DOHH2 (cell line): ENCODE data around the gene AP1M2.

Experiments used
- H3F3A ChIP-seq: fragments of 200-600 bp; sonication (generic), shearing (Covaris generic); 2 replicates; pipeline ENCODE4 v1.6.0; 2016; ENCODE audit warnings: antibody characterized with exemption, mild to moderate bottlenecking; ENCODE audit not compliant: control insufficient read depth, insufficient read depth
- H3K27ac ChIP-seq: fragments of 200-600 bp; sonication (generic); 2 replicates; pipeline ENCODE4 v1.5.1; 2014; ENCODE audit warnings: low read depth, mild to moderate bottlenecking, low read length, moderate library complexity
- H3K27me3 ChIP-seq: fragments of 200-600 bp; sonication (generic); 2 replicates; pipeline ENCODE4 v1.6.1; 2014; ENCODE audit warnings: mild to moderate bottlenecking, low read length, mixed read lengths; ENCODE audit not compliant: control insufficient read depth
- H3K36me3 ChIP-seq: fragments of 200-600 bp; sonication (generic); 2 replicates; pipeline ENCODE4 v1.6.1; 2014; ENCODE audit warnings: mild to moderate bottlenecking, low read length, moderate library complexity, mixed read lengths; ENCODE audit not compliant: control insufficient read depth
- H3K4me1 ChIP-seq: fragments of 200-600 bp; sonication (generic); 2 replicates; pipeline ENCODE4 v1.6.1; 2014; ENCODE audit warnings: mild to moderate bottlenecking, low read length, mixed read lengths; ENCODE audit not compliant: control insufficient read depth
- H3K4me2 ChIP-seq: fragments of 200-600 bp; sonication (generic); 2 replicates; pipeline ENCODE4 v1.6.0; 2014; ENCODE audit warnings: mild to moderate bottlenecking, low read length, moderate library complexity
- H3K4me3 ChIP-seq: fragments of 200-600 bp; sonication (generic); 2 replicates; pipeline ENCODE4 v1.5.1; 2014; ENCODE audit warnings: mild to moderate bottlenecking, low read length, mixed read lengths
- H3K79me2 ChIP-seq: fragments of 200-600 bp; sonication (generic); 2 replicates; pipeline ENCODE4 v1.6.1; 2014; ENCODE audit warnings: mild to moderate bottlenecking, low read length, mixed read lengths; ENCODE audit not compliant: control insufficient read depth
- H3K9me2 ChIP-seq: fragments of 200-600 bp; sonication (generic); replicated peaks from 2 replicates; pipeline ENCODE4 v1.6.1; 2014; ENCODE audit warnings: mild to moderate bottlenecking, low read length, mixed read lengths; ENCODE audit not compliant: control insufficient read depth
- H3K9me3 ChIP-seq: fragments of 200-600 bp; sonication (generic); 2 replicates; pipeline ENCODE4 v1.6.1; 2014; ENCODE audit warnings: antibody characterized with exemption, low read length, mixed read lengths; ENCODE audit not compliant: control insufficient read depth, insufficient read depth
- H4K20me1 ChIP-seq: fragments of 200-600 bp; sonication (generic); 2 replicates; pipeline ENCODE4 v1.6.0; 2014; ENCODE audit warnings: low read depth, mild to moderate bottlenecking, antibody characterized with exemption, low read length, moderate library complexity; ENCODE audit not compliant: control insufficient read depth, insufficient read depth
- CTCF ChIP-seq: fragments of 200-600 bp; sonication (generic); IDR thresholded peaks from one replicate; pipeline ENCODE4 v1.5.1; 2014; ENCODE audit warnings: antibody characterized with exemption, mild to moderate bottlenecking, low read depth, low read length; ENCODE audit not compliant: poor library complexity, severe bottlenecking
- EZH2phosphoT487 ChIP-seq: fragments of 200-600 bp; sonication (generic); IDR thresholded peaks from 2 replicates; pipeline ENCODE4 v1.6.1; 2017; ENCODE audit warnings: borderline replicate concordance, mild to moderate bottlenecking, antibody characterized with exemption, low read length, moderate library complexity, mixed read lengths

The AP1M2 gene

GRCh38 chr19:10634430-10634829 is 47.3 kb upstream of the AP1M2 start:
- Histone ChIP-seq H3K79me2 (no peaks in the 10 kb centered on the region), H3K36me3 (peaks cover 58% of the 10 kb centered on the region), H3K9me2 (no peaks in the 10 kb centered on the region), H3K27ac (no peak overlapping the region), H3K4me3 (no peak overlapping the region), H3K4me2 (no peak overlapping the region), H3F3A (no peaks in the 10 kb centered on the region), H4K20me1 (no peaks in the 10 kb centered on the region), H3K9me3 (no peaks in the 10 kb centered on the region), H3K4me1 (no peaks in the 10 kb centered on the region), H3K27me3 (no peaks in the 10 kb centered on the region)
- TF ChIP-seq CTCF: no peak
- TF ChIP-seq EZH2phosphoT487: no peak

- no peak overlapping the region for H3K4me3 ChIP-seq
- no peaks in the 10 kb centered on the region for H3K4me1 ChIP-seq
- peaks cover 55% of the 10 kb centered on the region for H3K36me3 ChIP-seq
- H3K27me3 ChIP-seq: no peaks in the 10 kb centered on the region
- H3F3A ChIP-seq: no peaks in the 10 kb centered on the region
- no peak for TF ChIP-seq EZH2phosphoT487
- no peak overlapping the region for H3K27ac ChIP-seq
- no peaks in the 10 kb centered on the region for H3K9me2 ChIP-seq
- no peaks in the 10 kb centered on the region for H3K9me3 ChIP-seq
- no peaks in the 10 kb centered on the region for H4K20me1 ChIP-seq
- no peak overlapping the region for H3K4me2 ChIP-seq
- no peaks in the 10 kb centered on the region for H3K79me2 ChIP-seq
These were observed 44.8 kb upstream of the AP1M2 start for GRCh38 chr19:10631874-10632273.

GRCh38 chr19:10625762-10626138 is 38.6 kb upstream of the AP1M2 start:
- Histone ChIP-seq H3K4me1 (no peaks in the 10 kb centered on the region), H3K79me2 (peaks cover 12% of the 10 kb centered on the region), H3F3A (no peaks in the 10 kb centered on the region), H3K9me2 (no peaks in the 10 kb centered on the region), H3K27me3 (no peaks in the 10 kb centered on the region), H3K36me3 (peaks cover 16% of the 10 kb centered on the region), H3K4me2 (no peak overlapping the region), H3K27ac (no peak overlapping the region), H3K4me3 (no peak overlapping the region), H3K9me3 (no peaks in the 10 kb centered on the region), H4K20me1 (no peaks in the 10 kb centered on the region)
- TF ChIP-seq CTCF (no peak), EZH2phosphoT487 (no peak)

- H4K20me1 ChIP-seq: no peaks in the 10 kb centered on the region
- no peaks in the 10 kb centered on the region for H3F3A ChIP-seq
- no peaks in the 10 kb centered on the region for H3K9me3 ChIP-seq
- H3K27me3 ChIP-seq: no peaks in the 10 kb centered on the region
- H3K9me2 ChIP-seq: no peaks in the 10 kb centered on the region
- no peaks in the 10 kb centered on the region for H3K4me1 ChIP-seq
- peaks cover 18% of the 10 kb centered on the region for H3K36me3 ChIP-seq
- no peak within 1 kb of the TSS for H3K4me3 ChIP-seq
- no peak within 1 kb of the TSS for H3K4me2 ChIP-seq
- peaks cover 16% of the 10 kb centered on the region for H3K79me2 ChIP-seq
- TF ChIP-seq CTCF: no peak
- TF ChIP-seq EZH2phosphoT487: no peak
- H3K27ac ChIP-seq: no peak within 1 kb of the TSS
These were observed 38.1 kb upstream of the AP1M2 start, which contains the start of gene SLC44A2 for GRCh38 chr19:10625003-10625761. TSS of gene SLC44A2 (plus strand) at chr19:10625553. CDS start at chr19:10625634, 81 bp downstream.
